Renal cortical epithelial cell (primary cell): ENCODE results near the gene DTNB. TPM values are rescaled to one million over a fixed set of nuclear protein-coding genes. Genes with fewer than 3 reads are reported as not detected.

Experiments used
- DNase-seq: peaks from one replicate; pipeline ENCODE4 v3.0.0-alpha.2; 2011; ENCODE audit warnings: low read depth
- total RNA-seq: library from RNA; depleted of rRNA; stranded (reverse); fragments of >200 nt; gene quantifications from 2 replicates; pipeline ENCODE4 v1.2.3, GENCODE V29; 2014

Gene DTNB
- total RNA-seq, 1 donor from 2014 or later: 10.7 TPM

- no peak for DNase-seq
Observed at GRCh38 chr2:25467743-25468142, 205.6 kb downstream of the DTNB start.

- no peak for DNase-seq
Observed at GRCh38 chr2:25462021-25462420, 211.4 kb downstream of the DTNB start.

- no peak for DNase-seq
Observed at GRCh38 chr2:25460261-25460905, 213.0 kb downstream of the DTNB start.

GRCh38 chr2:25454824-25455611, 218.4 kb downstream of the DTNB start:
- DNase-seq: no peak

- no peak for DNase-seq
Observed at GRCh38 chr2:25453199-25453905, 220.0 kb downstream of the DTNB start.

GRCh38 chr2:25448808-25449207, 224.6 kb downstream of the DTNB start:
- DNase-seq: no peak

GRCh38 chr2:25447018-25447417, 226.4 kb downstream of the DTNB start:
- no peak for DNase-seq

- no peak for DNase-seq
Observed at GRCh38 chr2:25446122-25446521, 227.3 kb downstream of the DTNB start.

- no peak for DNase-seq
Observed at GRCh38 chr2:25445464-25445863, 227.9 kb downstream of the DTNB start.

GRCh38 chr2:25444608-25445270, 228.6 kb downstream of the DTNB start:
- DNase-seq: no peak

- DNase-seq: no peak
Observed at GRCh38 chr2:25443766-25444165, 229.6 kb downstream of the DTNB start.

GRCh38 chr2:25441353-25441752, 232.0 kb downstream of the DTNB start:
- DNase-seq: no peak

GRCh38 chr2:25438793-25439192, 234.6 kb downstream of the DTNB start:
- no peak for DNase-seq

GRCh38 chr2:25437881-25438662, 235.3 kb downstream of the DTNB start:
- no peak for DNase-seq

GRCh38 chr2:25435421-25435820, 238.0 kb downstream of the DTNB start:
- DNase-seq: no peak

GRCh38 chr2:25431604-25432003, 241.8 kb downstream of the DTNB start:
- DNase-seq: no peak

- no peak for DNase-seq
Observed at GRCh38 chr2:25430556-25430955, 242.8 kb downstream of the DTNB start.

GRCh38 chr2:25426326-25426725, 247.1 kb downstream of the DTNB start:
- DNase-seq: no peak

GRCh38 chr2:25424426-25425028, 248.8 kb downstream of the DTNB start:
- DNase-seq: no peak

GRCh38 chr2:25421820-25422411, 251.5 kb downstream of the DTNB start:
- no peak for DNase-seq

- no peak for DNase-seq
Observed at GRCh38 chr2:25421289-25421688, 252.1 kb downstream of the DTNB start.
